Gastroesophageal sphincter (tissue), 3 donors: ENCODE results near the gene RNF8.

Source experiments
- POLR2A ChIP-seq, 2 donors: fragments of 450-650 bp; IDR thresholded peaks; one replicate each; pipeline ENCODE4 v1.6.1; 2017; ENCODE audit warnings: antibody characterized with exemption in 2 of 2, mild to moderate bottlenecking in 2 of 2, moderate library complexity in 1 of 2
- POLR2AphosphoS5 ChIP-seq: sonication (generic); formaldehyde crosslinking; IDR thresholded peaks from one replicate; pipeline ENCODE4 v1.6.1; 2017; ENCODE audit warnings: antibody characterized with exemption
- TF ChIP-seq, protein P1 (sequence below), 4 experiments: fragments of 200-600 bp in 2 of 4; fragments of 450-650 bp in 2 of 4; sonication (generic) in 1 of 4; IDR thresholded peaks; one replicate each; pipeline ENCODE4 v1.5.1; 2017 to 2019; ENCODE audit warnings: antibody characterized with exemption in 4 of 4, mild to moderate bottlenecking in 2 of 4, moderate library complexity in 2 of 4

- TF ChIP-seq, protein P1, sequence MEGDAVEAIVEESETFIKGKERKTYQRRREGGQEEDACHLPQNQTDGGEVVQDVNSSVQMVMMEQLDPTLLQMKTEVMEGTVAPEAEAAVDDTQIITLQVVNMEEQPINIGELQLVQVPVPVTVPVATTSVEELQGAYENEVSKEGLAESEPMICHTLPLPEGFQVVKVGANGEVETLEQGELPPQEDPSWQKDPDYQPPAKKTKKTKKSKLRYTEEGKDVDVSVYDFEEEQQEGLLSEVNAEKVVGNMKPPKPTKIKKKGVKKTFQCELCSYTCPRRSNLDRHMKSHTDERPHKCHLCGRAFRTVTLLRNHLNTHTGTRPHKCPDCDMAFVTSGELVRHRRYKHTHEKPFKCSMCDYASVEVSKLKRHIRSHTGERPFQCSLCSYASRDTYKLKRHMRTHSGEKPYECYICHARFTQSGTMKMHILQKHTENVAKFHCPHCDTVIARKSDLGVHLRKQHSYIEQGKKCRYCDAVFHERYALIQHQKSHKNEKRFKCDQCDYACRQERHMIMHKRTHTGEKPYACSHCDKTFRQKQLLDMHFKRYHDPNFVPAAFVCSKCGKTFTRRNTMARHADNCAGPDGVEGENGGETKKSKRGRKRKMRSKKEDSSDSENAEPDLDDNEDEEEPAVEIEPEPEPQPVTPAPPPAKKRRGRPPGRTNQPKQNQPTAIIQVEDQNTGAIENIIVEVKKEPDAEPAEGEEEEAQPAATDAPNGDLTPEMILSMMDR (IDR thresholded peaks at IDR 0.05) = no peak
- no peak for TF ChIP-seq POLR2AphosphoS5
- TF ChIP-seq POLR2A (IDR thresholded peaks at IDR 0.05) = no peak
These were observed 1.4 kb upstream of the RNF8 start for GRCh38 chr6:37352384-37352783.
